SK-N-SH treated with all-trans-retinoic acid at 6 μM for 48 hours (cell line): Measurements from ENCODE around the gene SMLR1.
A peak's percentile ranks its signal among the peaks of the same experiment; 100 is the strongest.

Experiments
- ATAC-seq: fragments of 200-7000 bp; cut with Tn5 transposase; 3 replicates; pipeline ENCODE4 v1.9.1; 2020; ENCODE audit warnings: mild to moderate bottlenecking, moderate library complexity
- ARNTL ChIP-seq: fragments of 450-650 bp; formaldehyde crosslinking; IDR thresholded peaks from 2 replicates; pipeline ENCODE4 v1.5.0; 2020; ENCODE audit warnings: low read depth, mild to moderate bottlenecking, moderate library complexity, borderline replicate concordance
- BACH2 ChIP-seq: fragments of 250-450 bp; sonication (Bioruptor Pico); IDR thresholded peaks from 2 replicates; pipeline ENCODE4 v1.9.0; 2021; ENCODE audit warnings: mild to moderate bottlenecking, borderline replicate concordance
- CSDC2 ChIP-seq: fragments of 250-450 bp; sonication (Bioruptor Pico); IDR thresholded peaks from 2 replicates; pipeline ENCODE4 v1.5.0; 2020; ENCODE audit warnings: mild to moderate bottlenecking, moderate library complexity
- ESRRG ChIP-seq: fragments of 250-450 bp; sonication (Bioruptor Pico); IDR thresholded peaks from 2 replicates; pipeline ENCODE4 v1.6.1; 2021; ENCODE audit warnings: mild to moderate bottlenecking
- OSR1 ChIP-seq: fragments of 250-450 bp; sonication (Bioruptor Pico); IDR thresholded peaks from 2 replicates; pipeline ENCODE4 v1.8.0; 2022; ENCODE audit warnings: moderate library complexity, mild to moderate bottlenecking, inconsistent platforms
- SNAI2 ChIP-seq: fragments of 250-450 bp; sonication (Bioruptor Pico); IDR thresholded peaks from 2 replicates; pipeline ENCODE4 v1.5.0; 2020; ENCODE audit warnings: mild to moderate bottlenecking, moderate library complexity
- TCF4 ChIP-seq: fragments of 250-450 bp; sonication (Bioruptor Pico); IDR thresholded peaks from 2 replicates; pipeline ENCODE4 v1.8.0; 2021; ENCODE audit warnings: mild to moderate bottlenecking, moderate library complexity, borderline replicate concordance
- ZC3H10 ChIP-seq: fragments of 250-450 bp; sonication (Bioruptor Pico); IDR thresholded peaks from 2 replicates; pipeline ENCODE4 v1.5.1; 2021; ENCODE audit warnings: mild to moderate bottlenecking, moderate library complexity
- ZNF70 ChIP-seq: fragments of 450-650 bp; formaldehyde crosslinking; IDR thresholded peaks from 2 replicates; pipeline ENCODE4 v1.5.0; 2020; ENCODE audit warnings: mild to moderate bottlenecking, moderate library complexity
- ZNF8 ChIP-seq: fragments of 450-650 bp; formaldehyde crosslinking; IDR thresholded peaks from 2 replicates; pipeline ENCODE4 v1.5.0; 2020; ENCODE audit warnings: mild to moderate bottlenecking, moderate library complexity
- TF ChIP-seq, protein P1 (sequence below): fragments of 250-450 bp; sonication (Bioruptor Pico); IDR thresholded peaks from 2 replicates; pipeline ENCODE4 v1.5.1; 2020; ENCODE audit warnings: low read depth, mild to moderate bottlenecking, moderate library complexity
- TF ChIP-seq, protein P2 (sequence below): fragments of 250-450 bp; sonication (Bioruptor Pico); IDR thresholded peaks from 2 replicates; pipeline ENCODE4 v1.8.0; 2020; ENCODE audit warnings: mild to moderate bottlenecking, moderate library complexity, borderline replicate concordance
- TF ChIP-seq, protein P3 (sequence below): fragments of 250-450 bp; sonication (Bioruptor Pico); IDR thresholded peaks from 2 replicates; pipeline ENCODE4 v1.5.0; 2020; ENCODE audit warnings: mild to moderate bottlenecking, moderate library complexity
- TF ChIP-seq, protein P4 (sequence below): fragments of 250-450 bp; sonication (Bioruptor Pico); IDR thresholded peaks from 2 replicates; pipeline ENCODE4 v1.5.1; 2021; ENCODE audit warnings: mild to moderate bottlenecking, moderate library complexity
- TF ChIP-seq, protein P5 (sequence below): fragments of 250-450 bp; sonication (Bioruptor Pico); IDR thresholded peaks from 2 replicates; pipeline ENCODE4 v1.8.0; 2021; ENCODE audit warnings: low read depth, mild to moderate bottlenecking, moderate library complexity, borderline replicate concordance

The SMLR1 gene

DNA sequence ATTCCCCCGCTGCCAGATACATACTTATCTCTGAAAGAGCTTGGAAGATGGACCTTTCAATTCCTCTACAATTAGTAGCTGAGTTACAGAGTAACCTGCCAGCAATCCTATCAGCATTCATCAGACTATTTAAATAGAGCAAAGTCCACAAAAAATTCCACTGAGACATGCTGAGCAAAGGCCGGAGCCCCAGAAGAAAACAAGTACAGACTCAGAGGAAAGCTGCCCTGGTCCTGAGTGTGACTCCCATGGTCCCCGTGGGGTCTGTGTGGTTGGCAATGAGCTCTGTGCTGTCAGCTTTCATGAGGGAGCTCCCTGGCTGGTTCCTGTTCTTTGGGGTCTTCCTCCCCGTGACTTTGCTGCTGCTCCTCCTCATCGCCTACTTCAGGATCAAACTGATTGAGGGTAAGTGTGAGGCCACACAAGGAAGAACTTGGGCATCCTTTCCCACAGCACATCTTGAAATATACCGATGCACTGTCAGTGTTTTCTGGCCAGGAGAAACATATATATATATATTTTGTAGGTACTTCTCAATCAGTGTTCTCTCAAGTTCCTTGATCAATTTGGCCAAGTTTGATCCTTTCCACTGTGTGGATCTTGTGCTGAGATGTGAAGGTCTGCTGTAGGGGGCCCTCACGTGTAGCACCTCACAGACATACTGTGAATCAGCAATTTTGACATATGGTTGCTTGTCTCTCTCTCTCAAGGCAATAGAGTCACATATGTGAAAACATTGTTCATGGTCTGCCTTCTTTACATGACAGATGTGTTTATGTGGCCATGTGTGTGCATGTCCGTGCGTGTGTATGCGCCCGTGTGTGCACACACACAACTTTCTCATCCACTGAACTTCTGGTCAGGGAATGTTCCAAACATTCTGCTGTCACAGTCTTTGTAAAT lies at the start of gene SMLR1:
SMLR1 (plus strand) TSS at position 160 of the 903 bp plus-strand sequence; CDS start at position 168, 8 bp downstream.
- TF ChIP-seq SNAI2 (CRISPR knock-in tag) (no peak), ZC3H10 (CRISPR knock-in tag) (no peak), ESRRG (no peak), ARNTL (CRISPR knock-in tag) (no peak), TCF4 (CRISPR knock-in tag) (no peak), ZNF8 (CRISPR knock-in tag) (no peak)
- TF ChIP-seq, protein P1, sequence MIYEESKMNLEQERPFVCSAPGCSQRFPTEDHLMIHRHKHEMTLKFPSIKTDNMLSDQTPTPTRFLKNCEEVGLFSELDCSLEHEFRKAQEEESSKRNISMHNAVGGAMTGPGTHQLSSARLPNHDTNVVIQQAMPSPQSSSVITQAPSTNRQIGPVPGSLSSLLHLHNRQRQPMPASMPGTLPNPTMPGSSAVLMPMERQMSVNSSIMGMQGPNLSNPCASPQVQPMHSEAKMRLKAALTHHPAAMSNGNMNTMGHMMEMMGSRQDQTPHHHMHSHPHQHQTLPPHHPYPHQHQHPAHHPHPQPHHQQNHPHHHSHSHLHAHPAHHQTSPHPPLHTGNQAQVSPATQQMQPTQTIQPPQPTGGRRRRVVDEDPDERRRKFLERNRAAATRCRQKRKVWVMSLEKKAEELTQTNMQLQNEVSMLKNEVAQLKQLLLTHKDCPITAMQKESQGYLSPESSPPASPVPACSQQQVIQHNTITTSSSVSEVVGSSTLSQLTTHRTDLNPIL (CRISPR knock-in tag) = no peak

DNA sequence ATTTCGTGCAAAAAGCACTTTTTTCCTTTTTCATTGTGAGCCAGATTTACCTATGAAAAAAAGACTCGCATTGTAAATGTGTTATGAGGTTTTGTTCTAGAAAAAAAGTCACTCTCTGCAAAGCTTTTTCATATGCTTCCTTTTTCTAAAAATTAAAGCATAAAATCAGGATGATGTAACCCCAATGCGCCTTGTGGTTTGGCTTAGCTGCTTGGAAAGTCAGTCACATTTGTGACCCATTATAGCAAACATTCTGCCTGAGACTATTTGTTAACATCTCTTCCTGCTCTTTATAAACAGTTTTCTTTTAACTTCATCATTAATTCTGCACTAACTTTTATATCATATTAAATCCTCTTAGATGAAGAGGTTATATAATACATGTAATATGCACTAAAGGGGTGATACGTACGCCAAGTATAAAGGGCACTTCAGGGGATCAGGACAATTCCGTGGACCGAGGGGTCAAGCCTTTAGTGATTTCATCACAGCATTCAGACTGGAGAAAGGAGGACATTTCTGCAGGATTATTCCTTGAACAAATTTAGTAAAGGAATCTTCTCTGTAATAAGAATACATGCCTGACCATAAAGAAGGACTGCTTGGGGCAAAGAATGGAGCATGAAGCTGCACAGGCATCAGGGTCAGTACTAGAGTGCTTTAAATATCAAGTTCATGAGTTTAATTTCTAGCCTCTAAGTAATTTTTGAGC lies 48.1 kb upstream of the SMLR1 start:
- ATAC-seq = peak; percentile 81
- TF ChIP-seq, protein P2, sequence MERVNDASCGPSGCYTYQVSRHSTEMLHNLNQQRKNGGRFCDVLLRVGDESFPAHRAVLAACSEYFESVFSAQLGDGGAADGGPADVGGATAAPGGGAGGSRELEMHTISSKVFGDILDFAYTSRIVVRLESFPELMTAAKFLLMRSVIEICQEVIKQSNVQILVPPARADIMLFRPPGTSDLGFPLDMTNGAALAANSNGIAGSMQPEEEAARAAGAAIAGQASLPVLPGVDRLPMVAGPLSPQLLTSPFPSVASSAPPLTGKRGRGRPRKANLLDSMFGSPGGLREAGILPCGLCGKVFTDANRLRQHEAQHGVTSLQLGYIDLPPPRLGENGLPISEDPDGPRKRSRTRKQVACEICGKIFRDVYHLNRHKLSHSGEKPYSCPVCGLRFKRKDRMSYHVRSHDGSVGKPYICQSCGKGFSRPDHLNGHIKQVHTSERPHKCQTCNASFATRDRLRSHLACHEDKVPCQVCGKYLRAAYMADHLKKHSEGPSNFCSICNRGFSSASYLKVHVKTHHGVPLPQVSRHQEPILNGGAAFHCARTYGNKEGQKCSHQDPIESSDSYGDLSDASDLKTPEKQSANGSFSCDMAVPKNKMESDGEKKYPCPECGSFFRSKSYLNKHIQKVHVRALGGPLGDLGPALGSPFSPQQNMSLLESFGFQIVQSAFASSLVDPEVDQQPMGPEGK (CRISPR knock-in tag) = no peak
- TF ChIP-seq, protein P3, sequence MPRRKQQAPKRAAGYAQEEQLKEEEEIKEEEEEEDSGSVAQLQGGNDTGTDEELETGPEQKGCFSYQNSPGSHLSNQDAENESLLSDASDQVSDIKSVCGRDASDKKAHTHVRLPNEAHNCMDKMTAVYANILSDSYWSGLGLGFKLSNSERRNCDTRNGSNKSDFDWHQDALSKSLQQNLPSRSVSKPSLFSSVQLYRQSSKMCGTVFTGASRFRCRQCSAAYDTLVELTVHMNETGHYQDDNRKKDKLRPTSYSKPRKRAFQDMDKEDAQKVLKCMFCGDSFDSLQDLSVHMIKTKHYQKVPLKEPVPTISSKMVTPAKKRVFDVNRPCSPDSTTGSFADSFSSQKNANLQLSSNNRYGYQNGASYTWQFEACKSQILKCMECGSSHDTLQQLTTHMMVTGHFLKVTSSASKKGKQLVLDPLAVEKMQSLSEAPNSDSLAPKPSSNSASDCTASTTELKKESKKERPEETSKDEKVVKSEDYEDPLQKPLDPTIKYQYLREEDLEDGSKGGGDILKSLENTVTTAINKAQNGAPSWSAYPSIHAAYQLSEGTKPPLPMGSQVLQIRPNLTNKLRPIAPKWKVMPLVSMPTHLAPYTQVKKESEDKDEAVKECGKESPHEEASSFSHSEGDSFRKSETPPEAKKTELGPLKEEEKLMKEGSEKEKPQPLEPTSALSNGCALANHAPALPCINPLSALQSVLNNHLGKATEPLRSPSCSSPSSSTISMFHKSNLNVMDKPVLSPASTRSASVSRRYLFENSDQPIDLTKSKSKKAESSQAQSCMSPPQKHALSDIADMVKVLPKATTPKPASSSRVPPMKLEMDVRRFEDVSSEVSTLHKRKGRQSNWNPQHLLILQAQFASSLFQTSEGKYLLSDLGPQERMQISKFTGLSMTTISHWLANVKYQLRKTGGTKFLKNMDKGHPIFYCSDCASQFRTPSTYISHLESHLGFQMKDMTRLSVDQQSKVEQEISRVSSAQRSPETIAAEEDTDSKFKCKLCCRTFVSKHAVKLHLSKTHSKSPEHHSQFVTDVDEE = no peak
- no peak for TF ChIP-seq ZNF8 (CRISPR knock-in tag)
- TF ChIP-seq SNAI2 (CRISPR knock-in tag) = no peak
- TF ChIP-seq, protein P4, sequence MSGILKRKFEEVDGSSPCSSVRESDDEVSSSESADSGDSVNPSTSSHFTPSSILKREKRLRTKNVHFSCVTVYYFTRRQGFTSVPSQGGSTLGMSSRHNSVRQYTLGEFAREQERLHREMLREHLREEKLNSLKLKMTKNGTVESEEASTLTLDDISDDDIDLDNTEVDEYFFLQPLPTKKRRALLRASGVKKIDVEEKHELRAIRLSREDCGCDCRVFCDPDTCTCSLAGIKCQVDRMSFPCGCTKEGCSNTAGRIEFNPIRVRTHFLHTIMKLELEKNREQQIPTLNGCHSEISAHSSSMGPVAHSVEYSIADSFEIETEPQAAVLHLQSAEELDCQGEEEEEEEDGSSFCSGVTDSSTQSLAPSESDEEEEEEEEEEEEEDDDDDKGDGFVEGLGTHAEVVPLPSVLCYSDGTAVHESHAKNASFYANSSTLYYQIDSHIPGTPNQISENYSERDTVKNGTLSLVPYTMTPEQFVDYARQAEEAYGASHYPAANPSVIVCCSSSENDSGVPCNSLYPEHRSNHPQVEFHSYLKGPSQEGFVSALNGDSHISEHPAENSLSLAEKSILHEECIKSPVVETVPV (CRISPR knock-in tag) = no peak
- no peak for TF ChIP-seq ARNTL (CRISPR knock-in tag)
- TF ChIP-seq ZNF70 (CRISPR knock-in tag) = no peak

More for the DNA sequence above, at the start of gene SMLR1:
- no peak for ATAC-seq

DNA sequence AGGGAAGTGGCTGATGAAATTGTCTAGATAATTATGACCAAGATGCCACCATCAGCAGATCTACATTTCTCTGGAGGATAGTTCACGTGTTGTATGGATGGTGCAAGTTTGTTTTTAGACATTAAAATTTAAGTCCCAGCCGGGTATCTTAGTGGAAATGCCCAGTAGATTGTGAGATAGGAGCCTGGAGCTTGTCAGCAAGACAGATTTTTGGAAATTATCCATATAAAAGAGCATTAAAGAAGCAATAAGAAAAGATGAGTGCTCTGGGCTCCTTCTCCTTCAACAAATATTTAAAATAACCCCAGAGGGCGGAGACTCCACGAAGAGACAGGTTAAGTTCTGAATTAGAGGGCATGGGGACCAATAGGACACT lies 47.6 kb upstream of the SMLR1 start:
- no peak for TF ChIP-seq ESRRG
- TF ChIP-seq, protein P5, sequence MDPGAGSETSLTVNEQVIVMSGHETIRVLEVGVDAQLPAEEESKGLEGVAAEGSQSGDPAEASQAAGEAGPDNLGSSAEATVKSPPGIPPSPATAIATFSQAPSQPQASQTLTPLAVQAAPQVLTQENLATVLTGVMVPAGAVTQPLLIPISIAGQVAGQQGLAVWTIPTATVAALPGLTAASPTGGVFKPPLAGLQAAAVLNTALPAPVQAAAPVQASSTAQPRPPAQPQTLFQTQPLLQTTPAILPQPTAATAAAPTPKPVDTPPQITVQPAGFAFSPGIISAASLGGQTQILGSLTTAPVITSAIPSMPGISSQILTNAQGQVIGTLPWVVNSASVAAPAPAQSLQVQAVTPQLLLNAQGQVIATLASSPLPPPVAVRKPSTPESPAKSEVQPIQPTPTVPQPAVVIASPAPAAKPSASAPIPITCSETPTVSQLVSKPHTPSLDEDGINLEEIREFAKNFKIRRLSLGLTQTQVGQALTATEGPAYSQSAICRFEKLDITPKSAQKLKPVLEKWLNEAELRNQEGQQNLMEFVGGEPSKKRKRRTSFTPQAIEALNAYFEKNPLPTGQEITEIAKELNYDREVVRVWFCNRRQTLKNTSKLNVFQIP (CRISPR knock-in tag) = no peak
- TF ChIP-seq, protein P4 (CRISPR knock-in tag) = no peak
- ATAC-seq = peak; percentile 72

DNA sequence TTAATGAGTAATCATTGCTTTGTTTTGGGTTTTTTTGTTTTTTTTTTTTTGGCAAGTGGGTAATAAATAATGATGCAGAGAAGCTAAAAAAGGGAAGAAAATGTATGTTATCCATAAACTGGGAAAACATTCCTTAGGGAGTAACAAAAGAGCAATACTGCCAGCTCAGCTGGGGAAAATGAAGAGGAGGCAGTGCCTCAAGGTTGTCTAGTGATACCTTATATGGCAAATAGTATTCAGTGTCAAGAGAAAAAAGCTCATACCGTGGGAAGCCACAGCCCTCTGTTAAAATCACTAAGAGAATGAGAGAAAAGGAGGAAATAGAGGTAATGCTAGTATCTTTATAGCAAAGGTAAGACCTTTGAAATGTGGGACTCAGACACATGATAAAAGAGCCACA lies 47.1 kb upstream of the SMLR1 start:
- ATAC-seq = peak; percentile 33
- TF ChIP-seq CSDC2 (CRISPR knock-in tag) = no peak
- TF ChIP-seq SNAI2 (CRISPR knock-in tag) = no peak
- TF ChIP-seq, protein P5 (CRISPR knock-in tag) = no peak
- no peak for TF ChIP-seq BACH2 (CRISPR knock-in tag)
- TF ChIP-seq OSR1 (CRISPR knock-in tag) = no peak
- TF ChIP-seq, protein P1 (CRISPR knock-in tag) = no peak
- no peak for TF ChIP-seq ESRRG
- TF ChIP-seq, protein P2 (CRISPR knock-in tag) = no peak
